Effector memory CD4-positive, alpha-beta T cell (primary cell): Measurements from ENCODE around the gene RSKR.
A peak's percentile ranks its signal among the peaks of the same experiment; 100 is the strongest.

ENCODE experiments used
- DNase-seq, 3 donors: peaks; one replicate each; pipeline ENCODE4 v3.0.0-alpha.2; 2020
- H3K27ac ChIP-seq: 2 replicates; pipeline ENCODE4 v1.7.0; 2013; ENCODE audit warnings: mild to moderate bottlenecking, low read length, moderate library complexity; ENCODE audit not compliant: insufficient read depth, poor library complexity, severe bottlenecking
- H3K27me3 ChIP-seq: replicated peaks from 2 replicates; pipeline ENCODE4 v1.7.0; 2013; ENCODE audit warnings: mild to moderate bottlenecking, low read length; ENCODE audit not compliant: insufficient read depth, control insufficient read depth, poor library complexity, severe bottlenecking
- H3K36me3 ChIP-seq: 2 replicates; pipeline ENCODE4 v1.7.0; 2013; ENCODE audit warnings: mild to moderate bottlenecking, low read length, moderate library complexity; ENCODE audit not compliant: control insufficient read depth, insufficient read depth
- H3K4me1 ChIP-seq: 2 replicates; pipeline ENCODE4 v1.7.0; 2013; ENCODE audit warnings: low read length, mild to moderate bottlenecking; ENCODE audit not compliant: control insufficient read depth, insufficient read depth, poor library complexity, severe bottlenecking
- H3K4me3 ChIP-seq: 2 replicates; pipeline ENCODE4 v1.7.0; 2013; ENCODE audit warnings: low read length, low read depth, mild to moderate bottlenecking; ENCODE audit not compliant: insufficient read depth, poor library complexity, severe bottlenecking
- H3K9me3 ChIP-seq: 2 replicates; pipeline ENCODE4 v1.7.0; 2013; ENCODE audit warnings: mild to moderate bottlenecking, low read length, moderate library complexity; ENCODE audit not compliant: control insufficient read depth

RSKR gene

DNA sequence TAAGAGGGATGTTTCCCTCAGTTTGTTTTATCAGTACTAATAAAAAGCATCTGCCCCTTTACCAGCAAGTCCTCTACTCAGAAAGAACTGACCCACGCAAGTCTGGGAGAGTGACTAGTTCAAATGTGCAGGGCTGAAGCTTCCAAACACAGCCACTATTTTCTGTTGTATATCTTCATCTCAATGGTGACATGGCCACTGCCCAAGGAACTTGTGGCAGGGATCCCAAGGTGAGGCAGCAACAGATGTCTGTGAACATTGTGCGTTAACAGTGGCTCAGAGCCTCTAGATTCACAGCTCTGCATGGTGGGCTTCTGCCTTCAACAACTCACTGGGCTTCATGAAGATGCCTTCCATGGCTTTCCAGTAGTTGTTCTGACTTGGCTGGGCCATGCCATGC lies 34.7 kb upstream of the RSKR start:
- no peak for DNase-seq
- Histone ChIP-seq H3K36me3 (peaks cover 18% of the 10 kb centered on the region), H3K9me3 (no peaks in the 10 kb centered on the region), H3K27me3 (no peaks in the 10 kb centered on the region), H3K27ac (no peak overlapping the region), H3K4me3 (no peak overlapping the region), H3K4me1 (peaks cover 20% of the 10 kb centered on the region)

- H3K36me3 ChIP-seq = peaks cover 30% of the 10 kb centered on the region
- H3K27me3 ChIP-seq = no peaks in the 10 kb centered on the region
- DNase-seq = peak in 1 of 3 donors; percentile 14
- H3K27ac ChIP-seq = peak overlapping the region; percentile 89
- no peak overlapping the region for H3K4me3 ChIP-seq
- no peaks in the 10 kb centered on the region for H3K9me3 ChIP-seq
- peaks cover 25% of the 10 kb centered on the region for H3K4me1 ChIP-seq
Observed at GRCh38 chr17:28646039-28646754, 32.2 kb upstream of the RSKR start.

DNA sequence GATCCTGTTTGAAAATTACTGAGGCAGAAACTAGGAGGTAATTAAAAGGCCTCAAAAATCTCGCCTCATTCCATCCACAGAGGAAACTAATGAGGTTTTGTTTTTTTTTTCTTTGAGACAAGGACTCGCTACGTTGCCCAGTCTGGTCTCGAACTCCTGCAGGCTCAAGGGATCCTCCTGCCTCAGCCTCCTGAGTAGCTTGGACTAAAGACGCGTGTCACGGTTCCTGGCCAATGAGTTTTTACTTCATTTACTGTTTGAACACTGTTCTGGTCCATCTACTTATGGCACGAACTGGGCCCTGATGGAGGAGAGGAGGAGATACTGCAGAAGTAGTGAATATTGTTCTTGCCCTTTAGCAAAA lies 31.6 kb upstream of the RSKR start:
- H3K4me3 ChIP-seq = peak overlapping the region; percentile 97
- no peaks in the 10 kb centered on the region for H3K27me3 ChIP-seq
- DNase-seq = no peak
- H3K9me3 ChIP-seq = no peaks in the 10 kb centered on the region
- H3K36me3 ChIP-seq = peaks cover 34% of the 10 kb centered on the region
- H3K27ac ChIP-seq = peak overlapping the region; percentile 89
- peaks cover 25% of the 10 kb centered on the region for H3K4me1 ChIP-seq

GRCh38 chr17:28644787-28645575 lies 31.0 kb upstream of the RSKR start, which contains the start of gene BLTP2:
Gene BLTP2 (minus strand): TSS chr17:28645158. CDS start chr17:28645056, 102 bp downstream.
- Histone ChIP-seq H3K4me1 (peaks cover 25% of the 10 kb centered on the region), H3K4me3 (peak within 1 kb of the TSS; percentile 97), H3K27ac (peak within 1 kb of the TSS; percentile 89), H3K36me3 (peaks cover 40% of the 10 kb centered on the region), H3K27me3 (no peaks in the 10 kb centered on the region), H3K9me3 (no peaks in the 10 kb centered on the region)
- peak; percentile 90 to 92 (median 92) for DNase-seq

GRCh38 chr17:28643983-28644786 lies 30.2 kb upstream of the RSKR start:
- no peaks in the 10 kb centered on the region for H3K9me3 ChIP-seq
- peak in 2 of 3 donors; percentile 3 to 7 for DNase-seq
- no peaks in the 10 kb centered on the region for H3K27me3 ChIP-seq
- peaks cover 47% of the 10 kb centered on the region for H3K36me3 ChIP-seq
- peak overlapping the region; percentile 97 for H3K4me3 ChIP-seq
- peak overlapping the region; percentile 89 for H3K27ac ChIP-seq
- H3K4me1 ChIP-seq = peaks cover 25% of the 10 kb centered on the region

DNA sequence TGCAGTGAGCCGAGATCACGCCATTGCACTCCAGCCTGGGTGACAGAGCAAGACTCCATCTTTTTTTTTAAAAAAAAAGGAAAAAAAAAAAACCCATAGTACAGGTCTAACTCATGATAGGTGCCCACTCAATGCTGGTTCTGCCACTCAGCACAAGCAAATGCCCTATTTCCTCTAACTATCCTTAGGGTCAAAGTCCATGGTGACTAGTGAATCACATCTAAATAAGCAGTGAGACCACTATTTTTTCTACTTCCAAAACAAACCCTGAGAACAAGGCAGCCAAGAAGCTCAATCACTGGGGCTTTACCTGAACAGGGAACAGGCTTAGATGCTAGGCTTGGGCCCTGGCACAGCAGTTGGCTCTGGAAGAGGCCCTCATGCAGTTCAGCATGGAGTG lies 27.6 kb upstream of the RSKR start:
- Histone ChIP-seq H3K4me1 (peaks cover 23% of the 10 kb centered on the region), H3K27ac (no peak overlapping the region), H3K27me3 (no peaks in the 10 kb centered on the region), H3K9me3 (no peaks in the 10 kb centered on the region), H3K36me3 (peaks cover 63% of the 10 kb centered on the region), H3K4me3 (no peak overlapping the region)
- DNase-seq = no peak

DNA sequence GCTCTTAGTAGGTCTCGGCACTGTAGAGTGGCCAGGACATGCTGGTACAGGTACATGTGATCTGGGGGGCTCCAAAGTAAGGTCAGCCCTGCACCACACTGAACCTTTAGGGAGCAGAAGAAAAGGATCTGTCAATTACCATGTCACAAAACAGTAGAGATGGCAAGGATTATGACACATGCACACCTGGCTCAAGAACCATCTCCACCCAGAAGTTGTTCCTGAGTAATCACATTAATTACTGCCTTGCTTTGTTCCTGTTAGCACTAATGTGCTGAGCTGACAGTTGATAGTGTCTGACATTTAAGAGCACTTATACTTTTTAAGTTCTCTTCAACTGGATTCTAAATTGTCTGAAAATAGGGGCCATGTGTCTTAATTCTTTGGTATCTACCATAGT lies 21.5 kb upstream of the RSKR start:
- peaks cover 98% of the 10 kb centered on the region for H3K36me3 ChIP-seq
- H3K27ac ChIP-seq = no peak overlapping the region
- H3K4me3 ChIP-seq = no peak overlapping the region
- no peaks in the 10 kb centered on the region for H3K9me3 ChIP-seq
- no peak for DNase-seq
- H3K27me3 ChIP-seq = no peaks in the 10 kb centered on the region
- H3K4me1 ChIP-seq = no peaks in the 10 kb centered on the region

GRCh38 chr17:28634206-28634865 lies 20.4 kb upstream of the RSKR start:
- Histone ChIP-seq H3K27me3 (no peaks in the 10 kb centered on the region), H3K4me3 (no peak overlapping the region), H3K27ac (no peak overlapping the region), H3K36me3 (peaks cover 90% of the 10 kb centered on the region), H3K4me1 (no peaks in the 10 kb centered on the region), H3K9me3 (no peaks in the 10 kb centered on the region)
- DNase-seq = no peak

DNA sequence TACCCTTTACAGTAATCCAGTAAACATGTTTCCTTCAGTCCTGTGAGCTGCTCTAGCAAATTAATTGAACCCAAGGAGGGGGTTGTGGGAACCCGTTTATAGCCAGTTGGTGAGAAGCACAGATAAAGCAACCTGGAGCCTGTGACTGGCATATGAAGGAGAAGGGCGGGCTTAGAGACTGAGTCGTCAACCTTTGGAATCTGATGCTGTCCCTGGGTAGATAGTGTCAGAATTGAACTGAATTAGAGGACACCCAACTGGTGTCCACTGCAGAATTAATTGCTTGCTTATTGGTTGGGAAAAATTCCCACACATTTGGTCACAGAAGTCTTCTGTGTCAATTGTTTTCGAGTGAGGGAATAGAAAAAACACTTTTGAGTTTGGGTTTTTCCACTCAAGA lies 12.8 kb upstream of the RSKR start:
- Histone ChIP-seq H3K4me1 (no peaks in the 10 kb centered on the region), H3K27ac (no peak overlapping the region), H3K27me3 (no peaks in the 10 kb centered on the region), H3K9me3 (no peaks in the 10 kb centered on the region), H3K4me3 (no peak overlapping the region), H3K36me3 (peaks cover 54% of the 10 kb centered on the region)
- DNase-seq = no peak
